Epithelial cell of alveolus of lung (primary cell): ENCODE data around the gene TP53I13. TPM values are rescaled to one million over a fixed set of nuclear protein-coding genes. Genes with fewer than 3 reads are reported as not detected.

Experiments
- total RNA-seq: library from RNA; depleted of rRNA; stranded (reverse); fragments of >200 nt; gene quantifications from 2 replicates; pipeline ENCODE4 v1.2.1, GENCODE V29; 2015

Gene TP53I13
- 35.9 and 80.0 TPM in 2 replicates for total RNA-seq

GRCh38 chr17:29568331-29569244 lies at the start of gene TP53I13:
TSS of gene TP53I13 (plus strand) at chr17:29568701. CDS start at chr17:29568759, 58 bp downstream.

GRCh38 chr17:29566473-29567303 lies 1.8 kb upstream of the TP53I13 start, which contains the start of gene ABHD15:
TSS of gene ABHD15 (minus strand) at chr17:29567037. CDS start at chr17:29566966, 71 bp downstream.

GRCh38 chr17:29589524-29590410 lies 21.3 kb downstream of the TP53I13 start, which contains the start of gene GIT1:
TSS of gene GIT1 (minus strand) at chr17:29589648. CDS start at chr17:29589378, 270 bp downstream.

GRCh38 chr17:29592850-29593551 lies 24.5 kb downstream of the TP53I13 start, which contains the start of gene ANKRD13B:
TSS of gene ANKRD13B (plus strand) at chr17:29593132. CDS start at chr17:29593622, 490 bp downstream.

Other genes with a start within 250 kb of the TP53I13 start
- 28.3 and 54.4 TPM in 2 replicates for gene TAOK1, start 178.3 kb upstream of the TP53I13 start, total RNA-seq
- 6.1 and 6.7 TPM in 2 replicates for gene ABHD15, start 1.7 kb upstream of the TP53I13 start, total RNA-seq
- 19.4 and 20.2 TPM in 2 replicates for gene GIT1, start 20.9 kb downstream of the TP53I13 start, total RNA-seq
- gene ANKRD13B, start 24.4 kb downstream of the TP53I13 start, total RNA-seq = 5.0 and 8.1 TPM in 2 replicates
- gene CORO6, start 54.2 kb downstream of the TP53I13 start, total RNA-seq = 1.0 and 22.2 TPM in 2 replicates